ENCODE data around the gene SP6.

The SP6 gene

GRCh38 chr17:47810200-47810821 lies 40.7 kb downstream of the SP6 start:
- DNase-seq: peak in 1 of 5 experiments; percentile 64

- no peak for DNase-seq
These were observed 42.0 kb downstream of the SP6 start for GRCh38 chr17:47808830-47809480.

- no peak for DNase-seq
These were observed 42.7 kb downstream of the SP6 start for GRCh38 chr17:47808036-47808829.

GRCh38 chr17:47807421-47807820 lies 43.5 kb downstream of the SP6 start:
- no peak for DNase-seq

GRCh38 chr17:47806913-47807255 lies 44.1 kb downstream of the SP6 start:
- DNase-seq: no peak

- no peak for DNase-seq
These were observed 44.7 kb downstream of the SP6 start for GRCh38 chr17:47806026-47806912.

GRCh38 chr17:47804461-47804860 lies 46.5 kb downstream of the SP6 start:
- no peak for DNase-seq

- DNase-seq: no peak
These were observed 47.2 kb downstream of the SP6 start for GRCh38 chr17:47803751-47804150.

- DNase-seq: no peak
These were observed 47.8 kb downstream of the SP6 start for GRCh38 chr17:47803201-47803600.

- DNase-seq: peak in 4 of 5 experiments; percentile 30 to 58 (median 35)
These were observed 48.5 kb downstream of the SP6 start for GRCh38 chr17:47802341-47803022.

- no peak for DNase-seq
These were observed 49.1 kb downstream of the SP6 start for GRCh38 chr17:47801906-47802305.

GRCh38 chr17:47801176-47801765 lies 49.7 kb downstream of the SP6 start:
- DNase-seq: no peak

GRCh38 chr17:47800686-47801085 lies 50.3 kb downstream of the SP6 start:
- no peak for DNase-seq

GRCh38 chr17:47797797-47798196 lies 53.2 kb downstream of the SP6 start:
- DNase-seq: no peak

Data from T-helper 2 cell (primary cell).